K562 (cell line): ENCODE results near the gene FADS6. TPM values are rescaled to one million over a fixed set of nuclear protein-coding genes. Genes with fewer than 3 reads are reported as not detected.

Experiments used
- DMBX1 ChIP-seq: fragments of 250-450 bp; sonication (Bioruptor Pico); IDR thresholded peaks from 2 replicates; pipeline ENCODE4 v1.8.0; 2022; ENCODE audit warnings: inconsistent platforms, mild to moderate bottlenecking, moderate library complexity, borderline replicate concordance
- NKRF ChIP-seq: fragments of 450-650 bp; IDR thresholded peaks from 2 replicates; pipeline ENCODE4 v1.6.1; 2016; ENCODE audit warnings: borderline replicate concordance
- SUPT5H ChIP-seq: fragments of 450-650 bp; IDR thresholded peaks from 2 replicates; pipeline ENCODE4 v1.6.1; 2016
- THRB ChIP-seq: fragments of 450-650 bp; formaldehyde crosslinking; conservative IDR thresholded peaks from 2 replicates; pipeline ENCODE4 v1.4.0; 2022; ENCODE audit warnings: mild to moderate bottlenecking, missing genetic modification characterization
- YY1 ChIP-seq, 3 experiments: IDR thresholded peaks; 2 replicates each; pipeline ENCODE4 v1.6.1; 2011; ENCODE audit warnings: low read length in 2 of 3, mild to moderate bottlenecking in 2 of 3, moderate library complexity in 2 of 3, borderline replicate concordance in 1 of 3, control low read depth in 1 of 3, low read depth in 1 of 3; ENCODE audit not compliant: insufficient read depth in 3 of 3, insufficient replicate concordance in 2 of 3, control insufficient read depth in 1 of 3, insufficient read length in 1 of 3; ENCODE audit errors: extremely low read depth in 1 of 3
- ZNF384 ChIP-seq: IDR thresholded peaks from 2 replicates; pipeline ENCODE4 v1.6.1; 2012; ENCODE audit warnings: low read depth, low read length, improper control_type of control experiment
- polyA plus RNA-seq, 8 experiments: library from polyadenylated mRNA; depleted of rRNA in 4 of 8; stranded (reverse) in 5 of 8; unstranded in 3 of 8; fragments of >200 nt; fragmentation: Nextera tagmentation in 2 of 8; fragmentation: Illumina TruSeq in 1 of 8; extraction: Ambion mirVana in 2 of 8; extraction: Trizol in 1 of 8; gene quantifications; 2 replicates each; pipeline versions ENCODE4 v1.2.1 to v1.2.3, GENCODE V29; 2011 to 2014; ENCODE audit warnings: inconsistent platforms in 1 of 8, missing spikeins in 1 of 8
- total RNA-seq, 7 experiments: library from RNA; depleted of rRNA in 6 of 7; stranded (reverse); fragments of >200 nt in 6 of 7; fragmentation: Illumina TruSeq in 2 of 7; extraction: Trizol in 2 of 7; gene quantifications; 2 replicates each; pipeline versions ENCODE4 v1.2.1 to v1.2.3, GENCODE V29; 2011 to 2021; ENCODE audit warnings: low replicate concordance in 1 of 7

The FADS6 gene
- total and polyA plus RNA-seq, 9 of the 15 experiments (the other 6 are each of a cell fraction or from before 2014, with no cell fraction given) = 0.18 to 0.22 TPM; not detected in 7

GRCh38 chr17:74872313-74873036 lies 21.0 kb downstream of the FADS6 start, which contains the start of gene FDXR (continued):
- peak; percentile 67 for TF ChIP-seq NKRF
- TF ChIP-seq SUPT5H = peak; percentile 92
- TF ChIP-seq DMBX1 (CRISPR knock-in tag) = no peak
- 0 out of 2 replicates have a peak, but pooled peaks have one; percentile 2 for TF ChIP-seq THRB (CRISPR knock-in tag)
- TF ChIP-seq ZNF384 = no peak
- TF ChIP-seq YY1 (IDR thresholded peaks at IDR 0.05; ENCODE audit: borderline replicate concordance in 1 of 3, control insufficient read depth in 1 of 3, extremely low read depth in 1 of 3, insufficient read depth in 3 of 3, insufficient read length in 1 of 3, insufficient replicate concordance in 2 of 3, low read depth in 1 of 3, low read length in 2 of 3) = peak in 2 of 3 experiments; percentile 34 to 67
